CD14-positive monocyte (primary cell): ENCODE data around the gene RAPH1. TPM values are rescaled to one million over a fixed set of nuclear protein-coding genes. Genes with fewer than 3 reads are reported as not detected.

Experiments used
- DNase-seq, 3 donors: peaks; one replicate each; pipeline ENCODE4 v3.0.0-alpha.2; 2011 to 2022
- H2AFZ ChIP-seq: 2 replicates; pipeline ENCODE4 v1.6.0; 2012; ENCODE audit warnings: mild to moderate bottlenecking, low read depth, low read length, inconsistent platforms; ENCODE audit not compliant: insufficient read depth, poor library complexity, severe bottlenecking
- H3K27ac ChIP-seq, 2 donors: 1 replicate in 1 of 2; 2 replicates in 1 of 2; pipeline ENCODE4 v1.5.1; 2012 to 2013; ENCODE audit warnings: low read length in 2 of 2, control low read depth in 1 of 2, inconsistent platforms in 1 of 2, low read depth in 1 of 2, mild to moderate bottlenecking in 1 of 2
- H3K27me3 ChIP-seq, 2 donors: one replicate each; pipeline versions ENCODE4 v1.6.0 to v1.6.1; 2011 to 2013; ENCODE audit warnings: low read length in 2 of 2; ENCODE audit not compliant: control insufficient read depth in 2 of 2, insufficient read depth in 2 of 2
- H3K36me3 ChIP-seq, 2 donors: replicated peaks in 1 of 2; 1 replicate in 1 of 2; 2 replicates in 1 of 2; pipeline versions ENCODE4 v1.5.1 to v1.6.1; 2012 to 2013; ENCODE audit warnings: low read length in 2 of 2, control low read depth in 1 of 2, inconsistent platforms in 1 of 2, mild to moderate bottlenecking in 1 of 2; ENCODE audit not compliant: insufficient read depth in 2 of 2, control insufficient read depth in 1 of 2
- H3K4me1 ChIP-seq, 2 donors: 1 replicate in 1 of 2; 2 replicates in 1 of 2; pipeline versions ENCODE4 v1.5.1 to v1.6.1; 2012 to 2013; ENCODE audit warnings: low read length in 2 of 2, control low read depth in 1 of 2, inconsistent platforms in 1 of 2, mild to moderate bottlenecking in 1 of 2, moderate library complexity in 1 of 2; ENCODE audit not compliant: insufficient read depth in 2 of 2, control insufficient read depth in 1 of 2
- H3K4me2 ChIP-seq: replicated peaks from 2 replicates; pipeline ENCODE3; 2012; ENCODE audit warnings: low read length, moderate library complexity, mild to moderate bottlenecking; ENCODE audit not compliant: poor library complexity, severe bottlenecking; ENCODE audit errors: extremely low read depth
- H3K4me3 ChIP-seq, 3 experiments: fragments of 200-600 bp in 1 of 3; sonication (generic) in 1 of 3; replicated peaks in 1 of 3; 1 replicate in 2 of 3; 2 replicates in 1 of 3; pipeline ENCODE4 v1.5.1; 2011 to 2013; ENCODE audit warnings: low read length in 3 of 3, mild to moderate bottlenecking in 3 of 3, control low read depth in 2 of 3, low read depth in 2 of 3, inconsistent platforms in 1 of 3, moderate library complexity in 1 of 3
- H3K79me2 ChIP-seq: 2 replicates; pipeline ENCODE4 v1.6.0; 2012; ENCODE audit warnings: mild to moderate bottlenecking, control low read depth, inconsistent platforms, low read length, moderate library complexity; ENCODE audit not compliant: insufficient read depth
- H3K9ac ChIP-seq: 2 replicates; pipeline ENCODE4 v1.6.0; 2017; ENCODE audit warnings: low read length, mild to moderate bottlenecking; ENCODE audit not compliant: insufficient read depth, poor library complexity, severe bottlenecking
- H3K9me3 ChIP-seq, 2 donors: replicated peaks in 1 of 2; 1 replicate in 1 of 2; 2 replicates in 1 of 2; pipeline versions ENCODE4 v1.5.1 to v1.6.1; 2012 to 2013; ENCODE audit warnings: low read length in 2 of 2, control low read depth in 1 of 2; ENCODE audit not compliant: control insufficient read depth in 1 of 2, insufficient read depth in 1 of 2
- H4K20me1 ChIP-seq: 2 replicates; pipeline ENCODE4 v1.6.0; 2012; ENCODE audit warnings: mild to moderate bottlenecking, low read length, control low read depth, moderate library complexity; ENCODE audit not compliant: insufficient read depth
- H3K27ac Mint-ChIP-seq, 7 donors: one replicate each; pipeline ENCODE4 v1.8.0; 2020; ENCODE audit warnings: mild to moderate bottlenecking in 7 of 7, mixed read lengths in 7 of 7, moderate library complexity in 6 of 7, inconsistent platforms in 2 of 7
- H3K27me3 Mint-ChIP-seq, 3 donors: one replicate each; pipeline ENCODE4 v1.8.0; 2021 to 2022; ENCODE audit warnings: low read depth in 3 of 3, mild to moderate bottlenecking in 3 of 3, mixed read lengths in 3 of 3, moderate library complexity in 3 of 3, inconsistent platforms in 1 of 3
- H3K36me3 Mint-ChIP-seq, 2 donors: one replicate each; pipeline ENCODE4 v1.8.0; 2020; ENCODE audit warnings: mixed read lengths in 2 of 2, inconsistent platforms in 1 of 2, mild to moderate bottlenecking in 1 of 2
- H3K4me1 Mint-ChIP-seq: one replicate; pipeline ENCODE4 v1.8.0; 2020; ENCODE audit warnings: mild to moderate bottlenecking, mixed read lengths
- H3K4me3 Mint-ChIP-seq, 2 donors: one replicate each; pipeline ENCODE4 v1.8.0; 2020; ENCODE audit warnings: mild to moderate bottlenecking in 2 of 2, mixed read lengths in 2 of 2, moderate library complexity in 1 of 2
- H3K9me3 Mint-ChIP-seq, 7 donors: one replicate each; pipeline ENCODE4 v1.8.0; 2020 to 2022; ENCODE audit warnings: mixed read lengths in 7 of 7, mild to moderate bottlenecking in 6 of 7, moderate library complexity in 6 of 7, inconsistent platforms in 2 of 7
- WGBS: methylation state at CpG from one replicate; pipeline ENCODE4 v1.1.5; 2013; ENCODE audit warnings: missing lambda C conversion rate; ENCODE audit not compliant: insufficient coverage; 5-methylcytosine and 5-hydroxymethylcytosine counted together
- intact Hi-C, 2 donors: fragments of 100-400 bp; cut with micrococcal nuclease; formaldehyde crosslinking; loops; one replicate each; pipeline versions ENCODE4 v1.15.0 to v1.15.1; 2023
- polyA plus RNA-seq, 3 donors: library from polyadenylated mRNA; depleted of rRNA in 1 of 3; unstranded in 2 of 3; stranded (reverse) in 1 of 3; fragments of 300-500 nt in 2 of 3; fragments of >200 nt in 1 of 3; fragmentation: Illumina TruSeq in 2 of 3; gene quantifications; 1 replicate in 2 of 3; 2 replicates in 1 of 3; pipeline ENCODE4 v1.2.3, GENCODE V29; 2012 to 2021
- TF ChIP-seq, protein P1 (sequence below): fragments of 200-600 bp; IDR thresholded peaks from one replicate; pipeline ENCODE4 v1.8.0; 2022; ENCODE audit warnings: antibody characterized with exemption, mild to moderate bottlenecking

RAPH1 gene
- polyA plus RNA-seq, 3 donors = 3.8 to 5.1 (median 4.5) TPM

- no peaks in the 10 kb centered on the region for H3K4me1 ChIP-seq
- H3K27ac ChIP-seq = no peak overlapping the region
- Mint-ChIP-seq H3K4me3 (no peak overlapping the region), H3K27ac (no peak overlapping the region), H3K4me1 (peaks cover 3% of the 10 kb centered on the region), H3K27me3 (peaks cover 3 to 8% (median 6%) of the 10 kb centered on the region in 3 donors), H3K36me3 (no peaks in the 10 kb centered on the region), H3K9me3 (no peaks in the 10 kb centered on the region)
- H3K36me3 ChIP-seq = no peaks in the 10 kb centered on the region
- no peak overlapping the region for H2AFZ ChIP-seq
- no peak overlapping the region for H3K9ac ChIP-seq
- no peak overlapping the region for H3K4me2 ChIP-seq
- no peaks in the 10 kb centered on the region for H4K20me1 ChIP-seq
- H3K4me3 ChIP-seq = no peak overlapping the region
- no peaks in the 10 kb centered on the region for H3K27me3 ChIP-seq
- no peaks in the 10 kb centered on the region for H3K79me2 ChIP-seq
- no peak for DNase-seq
- TF ChIP-seq, protein P1, sequence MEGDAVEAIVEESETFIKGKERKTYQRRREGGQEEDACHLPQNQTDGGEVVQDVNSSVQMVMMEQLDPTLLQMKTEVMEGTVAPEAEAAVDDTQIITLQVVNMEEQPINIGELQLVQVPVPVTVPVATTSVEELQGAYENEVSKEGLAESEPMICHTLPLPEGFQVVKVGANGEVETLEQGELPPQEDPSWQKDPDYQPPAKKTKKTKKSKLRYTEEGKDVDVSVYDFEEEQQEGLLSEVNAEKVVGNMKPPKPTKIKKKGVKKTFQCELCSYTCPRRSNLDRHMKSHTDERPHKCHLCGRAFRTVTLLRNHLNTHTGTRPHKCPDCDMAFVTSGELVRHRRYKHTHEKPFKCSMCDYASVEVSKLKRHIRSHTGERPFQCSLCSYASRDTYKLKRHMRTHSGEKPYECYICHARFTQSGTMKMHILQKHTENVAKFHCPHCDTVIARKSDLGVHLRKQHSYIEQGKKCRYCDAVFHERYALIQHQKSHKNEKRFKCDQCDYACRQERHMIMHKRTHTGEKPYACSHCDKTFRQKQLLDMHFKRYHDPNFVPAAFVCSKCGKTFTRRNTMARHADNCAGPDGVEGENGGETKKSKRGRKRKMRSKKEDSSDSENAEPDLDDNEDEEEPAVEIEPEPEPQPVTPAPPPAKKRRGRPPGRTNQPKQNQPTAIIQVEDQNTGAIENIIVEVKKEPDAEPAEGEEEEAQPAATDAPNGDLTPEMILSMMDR = no peak
- H3K9me3 ChIP-seq = no peaks in the 10 kb centered on the region
- WGBS = 77% methylated on average over 2 of the region's 8 CpGs
- intact Hi-C loops = no loop called here
These were observed 34.7 kb upstream of the RAPH1 start for GRCh38 chr2:203569677-203570316.

GRCh38 chr2:203567691-203568090 is 32.6 kb upstream of the RAPH1 start:
- Histone ChIP-seq H3K79me2 (no peaks in the 10 kb centered on the region), H4K20me1 (no peaks in the 10 kb centered on the region), H3K27me3 (no peaks in the 10 kb centered on the region), H3K4me3 (no peak overlapping the region), H3K36me3 (no peaks in the 10 kb centered on the region), H3K9me3 (no peaks in the 10 kb centered on the region), H2AFZ (no peak overlapping the region), H3K27ac (no peak overlapping the region), H3K9ac (no peak overlapping the region), H3K4me1 (no peaks in the 10 kb centered on the region), H3K4me2 (no peak overlapping the region)
- H3K27me3 Mint-ChIP-seq = peaks cover 0 to 7% (median 3%) of the 10 kb centered on the region in 3 donors
- WGBS = no CpG with 5 or more reads among the region's 1 CpG
- no peaks in the 10 kb centered on the region for H3K36me3 Mint-ChIP-seq
- TF ChIP-seq, protein P1 = no peak
- no peak overlapping the region for H3K4me3 Mint-ChIP-seq
- no peaks in the 10 kb centered on the region for H3K9me3 Mint-ChIP-seq
- H3K27ac Mint-ChIP-seq = no peak overlapping the region
- DNase-seq = no peak
- H3K4me1 Mint-ChIP-seq = peaks cover 3% of the 10 kb centered on the region
- intact Hi-C loops = no loop called here
